Measurements from ENCODE around the gene FSHB. TPM values are rescaled to one million over a fixed set of nuclear protein-coding genes. Genes with fewer than 3 reads are reported as not detected.

FSHB gene
- total RNA-seq, 1 experiment from 2014 or later: not detected

DNA sequence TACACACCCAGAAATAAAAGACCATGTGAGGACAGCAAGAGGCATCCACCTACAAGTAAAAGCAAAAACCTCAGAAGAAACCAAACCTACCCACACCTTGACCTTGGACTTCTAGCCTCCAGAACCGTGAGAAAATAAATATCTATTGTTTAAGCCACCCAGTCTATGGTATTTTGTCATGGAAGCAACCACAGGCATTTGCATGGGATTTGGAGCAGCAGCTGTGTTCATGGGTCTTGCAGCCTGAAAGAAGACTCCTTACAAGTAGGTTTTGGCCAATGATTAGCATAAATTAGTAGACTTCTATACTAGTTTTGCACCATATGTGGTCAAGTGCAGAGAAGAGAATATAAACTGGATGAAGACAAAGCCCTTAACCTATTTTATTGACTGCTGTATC is 27.9 kb downstream of the FSHB start:
- H3K4me1 ChIP-seq (ENCODE audit: control insufficient read depth, insufficient read depth, low read length): no peaks in the 10 kb centered on the region
- H3K4me3 ChIP-seq (ENCODE audit: low read depth in 2 of 2, low read length in 2 of 2): no peak overlapping the region
- CTCF ChIA-PET: no interaction called here
- ATAC-seq (no peak), DNase-seq (ENCODE audit: low read depth, low spot score) (no peak)
- TF ChIP-seq TCF7L2 (IDR thresholded peaks at IDR 0.05; ENCODE audit: low read depth, low read length) (no peak), POLR2AphosphoS5 (IDR thresholded peaks at IDR 0.05; ENCODE audit: low read depth, low read length) (no peak), SIN3A (IDR thresholded peaks at IDR 0.05; ENCODE audit: borderline replicate concordance, insufficient read depth, low read depth, low read length) (no peak)
- TF ChIP-seq, protein P1, sequence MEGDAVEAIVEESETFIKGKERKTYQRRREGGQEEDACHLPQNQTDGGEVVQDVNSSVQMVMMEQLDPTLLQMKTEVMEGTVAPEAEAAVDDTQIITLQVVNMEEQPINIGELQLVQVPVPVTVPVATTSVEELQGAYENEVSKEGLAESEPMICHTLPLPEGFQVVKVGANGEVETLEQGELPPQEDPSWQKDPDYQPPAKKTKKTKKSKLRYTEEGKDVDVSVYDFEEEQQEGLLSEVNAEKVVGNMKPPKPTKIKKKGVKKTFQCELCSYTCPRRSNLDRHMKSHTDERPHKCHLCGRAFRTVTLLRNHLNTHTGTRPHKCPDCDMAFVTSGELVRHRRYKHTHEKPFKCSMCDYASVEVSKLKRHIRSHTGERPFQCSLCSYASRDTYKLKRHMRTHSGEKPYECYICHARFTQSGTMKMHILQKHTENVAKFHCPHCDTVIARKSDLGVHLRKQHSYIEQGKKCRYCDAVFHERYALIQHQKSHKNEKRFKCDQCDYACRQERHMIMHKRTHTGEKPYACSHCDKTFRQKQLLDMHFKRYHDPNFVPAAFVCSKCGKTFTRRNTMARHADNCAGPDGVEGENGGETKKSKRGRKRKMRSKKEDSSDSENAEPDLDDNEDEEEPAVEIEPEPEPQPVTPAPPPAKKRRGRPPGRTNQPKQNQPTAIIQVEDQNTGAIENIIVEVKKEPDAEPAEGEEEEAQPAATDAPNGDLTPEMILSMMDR (IDR thresholded peaks at IDR 0.05): no peak
- TF ChIP-seq, protein P2, sequence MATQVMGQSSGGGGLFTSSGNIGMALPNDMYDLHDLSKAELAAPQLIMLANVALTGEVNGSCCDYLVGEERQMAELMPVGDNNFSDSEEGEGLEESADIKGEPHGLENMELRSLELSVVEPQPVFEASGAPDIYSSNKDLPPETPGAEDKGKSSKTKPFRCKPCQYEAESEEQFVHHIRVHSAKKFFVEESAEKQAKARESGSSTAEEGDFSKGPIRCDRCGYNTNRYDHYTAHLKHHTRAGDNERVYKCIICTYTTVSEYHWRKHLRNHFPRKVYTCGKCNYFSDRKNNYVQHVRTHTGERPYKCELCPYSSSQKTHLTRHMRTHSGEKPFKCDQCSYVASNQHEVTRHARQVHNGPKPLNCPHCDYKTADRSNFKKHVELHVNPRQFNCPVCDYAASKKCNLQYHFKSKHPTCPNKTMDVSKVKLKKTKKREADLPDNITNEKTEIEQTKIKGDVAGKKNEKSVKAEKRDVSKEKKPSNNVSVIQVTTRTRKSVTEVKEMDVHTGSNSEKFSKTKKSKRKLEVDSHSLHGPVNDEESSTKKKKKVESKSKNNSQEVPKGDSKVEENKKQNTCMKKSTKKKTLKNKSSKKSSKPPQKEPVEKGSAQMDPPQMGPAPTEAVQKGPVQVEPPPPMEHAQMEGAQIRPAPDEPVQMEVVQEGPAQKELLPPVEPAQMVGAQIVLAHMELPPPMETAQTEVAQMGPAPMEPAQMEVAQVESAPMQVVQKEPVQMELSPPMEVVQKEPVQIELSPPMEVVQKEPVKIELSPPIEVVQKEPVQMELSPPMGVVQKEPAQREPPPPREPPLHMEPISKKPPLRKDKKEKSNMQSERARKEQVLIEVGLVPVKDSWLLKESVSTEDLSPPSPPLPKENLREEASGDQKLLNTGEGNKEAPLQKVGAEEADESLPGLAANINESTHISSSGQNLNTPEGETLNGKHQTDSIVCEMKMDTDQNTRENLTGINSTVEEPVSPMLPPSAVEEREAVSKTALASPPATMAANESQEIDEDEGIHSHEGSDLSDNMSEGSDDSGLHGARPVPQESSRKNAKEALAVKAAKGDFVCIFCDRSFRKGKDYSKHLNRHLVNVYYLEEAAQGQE (IDR thresholded peaks at IDR 0.05; ENCODE audit: insufficient read depth in 1 of 2, low read depth in 2 of 2, low read length in 1 of 2): no peak
- no TSS peak for BruUV-seq (replicated peaks)
- H3K36me3 ChIP-seq (ENCODE audit: control insufficient read depth, insufficient read depth, low read length): no peaks in the 10 kb centered on the region
- no peaks in the 10 kb centered on the region for H3K9me3 ChIP-seq (ENCODE audit: control insufficient read depth, insufficient read depth, low read depth, low read length)
- H3K27ac ChIP-seq (ENCODE audit: low read length): no peak overlapping the region
- in situ Hi-C loops (cut with HindIII; ENCODE audit: low pct_unique_long_range_greater_than_20kb, low sequenced_read_pairs): no loop called here
- POLR2A ChIA-PET: no interaction called here
- no peaks in the 10 kb centered on the region for H3K27me3 ChIP-seq (ENCODE audit: control insufficient read depth, insufficient read depth, low read length)
- intact Hi-C loops (cut with micrococcal nuclease; ENCODE audit: unreplicated experiment): no loop called here

DNA sequence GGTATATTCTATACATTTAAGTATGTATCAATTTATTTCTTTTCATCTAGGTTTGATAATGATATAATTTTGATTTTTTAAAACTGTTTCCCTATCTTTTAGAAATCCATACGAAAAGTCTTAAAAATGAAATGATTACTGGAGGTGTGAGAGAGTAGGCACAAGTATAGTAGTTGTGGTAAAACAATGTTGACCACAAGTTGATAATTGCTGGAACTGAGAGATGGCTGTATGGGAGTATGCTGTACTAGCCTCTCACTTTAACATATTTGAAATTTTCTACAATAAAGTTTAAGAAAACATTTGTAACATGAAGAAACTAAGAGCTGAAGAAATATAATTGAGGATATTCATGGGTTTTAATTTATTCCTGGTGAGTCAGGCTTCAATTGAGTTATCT is 30.0 kb downstream of the FSHB start:
- intact Hi-C loops (cut with micrococcal nuclease; ENCODE audit: unreplicated experiment) (no loop called here), in situ Hi-C loops (cut with HindIII; ENCODE audit: low pct_unique_long_range_greater_than_20kb, low sequenced_read_pairs) (no loop called here)
- DNase-seq (ENCODE audit: low read depth, low spot score) (no peak), ATAC-seq (no peak)
- H3K36me3 ChIP-seq (ENCODE audit: control insufficient read depth, insufficient read depth, low read length): no peaks in the 10 kb centered on the region
- BruUV-seq (replicated peaks): no TSS peak
- ChIA-PET POLR2A (no interaction called here), CTCF (no interaction called here)
- H3K27me3 ChIP-seq (ENCODE audit: control insufficient read depth, insufficient read depth, low read length): no peaks in the 10 kb centered on the region
- H3K27ac ChIP-seq (ENCODE audit: low read length): no peak overlapping the region
- H3K4me3 ChIP-seq (ENCODE audit: low read depth in 2 of 2, low read length in 2 of 2): no peak overlapping the region
- no peaks in the 10 kb centered on the region for H3K9me3 ChIP-seq (ENCODE audit: control insufficient read depth, insufficient read depth, low read depth, low read length)
- TF ChIP-seq, protein P1 (IDR thresholded peaks at IDR 0.05): no peak
- TF ChIP-seq POLR2AphosphoS5 (IDR thresholded peaks at IDR 0.05; ENCODE audit: low read depth, low read length) (no peak), SIN3A (IDR thresholded peaks at IDR 0.05; ENCODE audit: borderline replicate concordance, insufficient read depth, low read depth, low read length) (no peak), TCF7L2 (IDR thresholded peaks at IDR 0.05; ENCODE audit: low read depth, low read length) (no peak)
- TF ChIP-seq, protein P2 (IDR thresholded peaks at IDR 0.05; ENCODE audit: insufficient read depth in 1 of 2, low read depth in 2 of 2, low read length in 1 of 2): no peak
- H3K4me1 ChIP-seq (ENCODE audit: control insufficient read depth, insufficient read depth, low read length): no peaks in the 10 kb centered on the region

All from Panc1 (cell line).